BE2C (cell line): ENCODE data around the gene PTPRH.

Experiments used
- DNase-seq: peaks from one replicate; pipeline ENCODE4 v3.0.0-alpha.2; 2020
- H3K27me3 ChIP-seq: fragments of 250-450 bp; sonication (Bioruptor Pico); 2 replicates; pipeline ENCODE4 v1.5.1; 2020; ENCODE audit warnings: mild to moderate bottlenecking
- H3K36me3 ChIP-seq: fragments of 250-450 bp; sonication (Bioruptor Pico); 2 replicates; pipeline ENCODE4 v1.5.1; 2020; ENCODE audit warnings: mild to moderate bottlenecking
- H3K4me1 ChIP-seq: fragments of 250-450 bp; sonication (Bioruptor Pico); 2 replicates; pipeline ENCODE4 v1.5.1; 2020
- H3K4me3 ChIP-seq: 2 replicates; pipeline ENCODE4 v1.5.1; 2011; ENCODE audit warnings: low read depth, low read length
- H3K9me3 ChIP-seq: fragments of 250-450 bp; sonication (Bioruptor Pico); 2 replicates; pipeline ENCODE4 v1.5.1; 2020
- TF ChIP-seq, protein P1 (sequence below): IDR thresholded peaks from 2 replicates; pipeline ENCODE4 v1.5.1; 2012; ENCODE audit warnings: mild to moderate bottlenecking, low read depth, low read length

The PTPRH gene

DNA sequence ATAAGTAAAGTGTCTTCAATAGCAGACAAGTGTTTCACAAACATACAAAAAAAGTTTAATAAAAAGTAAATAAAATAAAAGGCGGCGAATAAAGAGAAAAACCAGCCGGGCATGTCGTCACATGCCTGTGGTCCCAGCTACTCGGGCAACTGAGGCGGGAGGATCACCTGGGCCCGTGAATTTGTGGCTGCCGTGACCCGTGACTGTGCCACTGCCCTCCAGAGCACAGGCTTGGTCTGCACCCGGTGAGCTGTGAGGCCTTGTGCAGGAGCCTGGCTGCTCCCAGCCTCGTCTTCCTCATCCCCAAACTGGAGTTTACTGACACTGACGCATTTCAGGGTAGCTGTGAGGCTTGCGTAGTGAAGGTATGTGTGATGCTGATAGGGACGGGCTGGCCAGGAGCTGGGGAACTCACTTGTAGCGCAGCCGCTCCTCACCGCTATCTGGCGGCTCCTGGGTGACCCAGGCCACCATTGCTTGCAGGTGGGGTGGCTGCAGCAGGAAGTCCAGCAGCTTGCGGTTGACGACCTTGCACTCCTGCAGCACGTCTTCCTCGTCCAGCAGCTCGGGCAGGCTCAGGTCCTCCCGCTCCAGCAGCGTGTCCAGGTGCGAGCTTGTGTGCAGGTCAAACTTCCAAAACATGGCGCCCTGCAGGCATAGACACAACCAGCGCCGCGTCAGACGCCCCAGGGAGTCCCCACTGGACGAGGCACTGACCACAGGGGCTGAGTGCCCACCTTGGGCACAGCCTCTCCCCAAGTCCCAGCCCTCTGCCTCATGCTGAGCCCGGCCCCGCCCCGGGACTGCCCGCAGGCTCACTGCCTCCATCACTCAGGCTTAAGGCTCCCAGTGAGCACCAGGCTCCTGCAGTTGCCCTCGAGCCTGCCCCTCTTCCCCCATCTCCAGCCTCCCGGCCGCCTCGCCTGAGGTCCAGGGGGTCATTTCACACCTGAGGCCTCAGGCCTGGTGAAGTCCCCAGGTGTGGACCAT lies 37.5 kb upstream of the PTPRH start:
- DNase-seq: no peak
- Histone ChIP-seq H3K27me3 (no peaks in the 10 kb centered on the region), H3K4me3 (no peak overlapping the region), H3K36me3 (peaks cover 44% of the 10 kb centered on the region), H3K9me3 (no peaks in the 10 kb centered on the region), H3K4me1 (peaks cover 7% of the 10 kb centered on the region; the same call in 1 of the 2 replicates)
- TF ChIP-seq, protein P1, sequence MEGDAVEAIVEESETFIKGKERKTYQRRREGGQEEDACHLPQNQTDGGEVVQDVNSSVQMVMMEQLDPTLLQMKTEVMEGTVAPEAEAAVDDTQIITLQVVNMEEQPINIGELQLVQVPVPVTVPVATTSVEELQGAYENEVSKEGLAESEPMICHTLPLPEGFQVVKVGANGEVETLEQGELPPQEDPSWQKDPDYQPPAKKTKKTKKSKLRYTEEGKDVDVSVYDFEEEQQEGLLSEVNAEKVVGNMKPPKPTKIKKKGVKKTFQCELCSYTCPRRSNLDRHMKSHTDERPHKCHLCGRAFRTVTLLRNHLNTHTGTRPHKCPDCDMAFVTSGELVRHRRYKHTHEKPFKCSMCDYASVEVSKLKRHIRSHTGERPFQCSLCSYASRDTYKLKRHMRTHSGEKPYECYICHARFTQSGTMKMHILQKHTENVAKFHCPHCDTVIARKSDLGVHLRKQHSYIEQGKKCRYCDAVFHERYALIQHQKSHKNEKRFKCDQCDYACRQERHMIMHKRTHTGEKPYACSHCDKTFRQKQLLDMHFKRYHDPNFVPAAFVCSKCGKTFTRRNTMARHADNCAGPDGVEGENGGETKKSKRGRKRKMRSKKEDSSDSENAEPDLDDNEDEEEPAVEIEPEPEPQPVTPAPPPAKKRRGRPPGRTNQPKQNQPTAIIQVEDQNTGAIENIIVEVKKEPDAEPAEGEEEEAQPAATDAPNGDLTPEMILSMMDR: no peak

GRCh38 chr19:55245236-55245904 lies 36.1 kb upstream of the PTPRH start:
- peaks cover 55% of the 10 kb centered on the region for H3K36me3 ChIP-seq
- DNase-seq: no peak
- TF ChIP-seq, protein P1: no peak
- no peak overlapping the region for H3K4me3 ChIP-seq
- H3K4me1 ChIP-seq: peaks cover 7% of the 10 kb centered on the region; the same call in 1 of the 2 replicates
- no peaks in the 10 kb centered on the region for H3K27me3 ChIP-seq
- no peaks in the 10 kb centered on the region for H3K9me3 ChIP-seq

DNA sequence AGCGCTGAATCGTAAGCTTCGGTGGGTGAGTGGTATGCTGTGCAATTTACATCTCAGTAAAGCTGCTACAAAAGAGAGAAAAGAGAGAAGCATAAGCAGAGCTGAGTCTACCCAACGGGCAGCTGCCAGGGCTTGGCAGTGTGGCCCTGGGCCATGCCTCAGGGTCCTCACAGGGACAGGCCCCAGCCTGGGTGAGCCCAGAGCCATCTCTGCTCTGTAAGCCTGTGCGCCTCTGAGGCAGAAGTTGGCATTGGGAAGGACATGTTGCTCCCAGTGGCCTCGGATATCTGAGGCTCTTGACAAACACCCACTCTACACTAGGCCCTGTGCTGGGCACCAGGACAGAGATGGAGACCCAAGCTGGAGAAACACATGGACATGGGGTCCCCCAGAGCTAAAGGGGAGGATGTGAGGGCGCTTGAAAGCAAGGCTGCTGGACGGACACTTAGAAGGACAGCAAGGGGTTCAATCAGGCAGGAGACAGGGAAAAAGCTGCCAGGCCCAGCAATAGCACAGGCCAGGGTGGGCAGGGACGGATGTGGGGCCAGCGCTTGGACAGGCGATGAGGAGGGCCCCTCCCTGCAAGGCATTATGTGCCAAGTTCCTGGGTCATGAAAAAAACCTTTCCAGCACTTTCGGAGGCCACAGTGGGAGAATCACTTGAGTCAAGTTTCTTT lies 34.8 kb upstream of the PTPRH start:
- Histone ChIP-seq H3K4me1 (peaks cover 7% of the 10 kb centered on the region; the same call in 1 of the 2 replicates), H3K27me3 (no peaks in the 10 kb centered on the region), H3K9me3 (no peaks in the 10 kb centered on the region), H3K4me3 (no peak overlapping the region), H3K36me3 (peaks cover 66% of the 10 kb centered on the region)
- DNase-seq: no peak
- TF ChIP-seq, protein P1: no peak

DNA sequence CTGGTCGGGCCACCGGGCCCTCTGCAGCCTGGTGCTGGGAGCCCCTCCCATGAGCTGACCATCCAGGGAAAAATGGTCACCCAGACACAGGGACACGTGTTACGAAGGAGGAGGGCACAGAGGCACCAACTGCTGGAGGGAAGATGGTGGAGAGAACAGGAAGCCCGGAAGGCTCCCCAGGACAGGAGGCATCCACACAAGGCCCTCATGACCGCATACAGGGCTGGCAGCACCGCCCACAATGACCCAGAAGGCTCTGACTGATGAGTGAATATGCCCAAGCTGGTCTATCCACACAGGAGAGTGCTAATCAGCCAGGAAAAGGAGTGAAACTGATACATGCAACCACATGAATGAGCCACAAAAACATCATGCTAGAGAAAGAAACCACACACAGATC lies 33.2 kb upstream of the PTPRH start:
- no peak for DNase-seq
- TF ChIP-seq, protein P1: no peak
- Histone ChIP-seq H3K9me3 (no peaks in the 10 kb centered on the region), H3K4me1 (no peaks in the 10 kb centered on the region; the same call in 1 of the 2 replicates), H3K4me3 (no peak overlapping the region), H3K27me3 (no peaks in the 10 kb centered on the region), H3K36me3 (peaks cover 79% of the 10 kb centered on the region)

GRCh38 chr19:55241935-55242464 lies 32.7 kb upstream of the PTPRH start:
- Histone ChIP-seq H3K36me3 (peaks cover 84% of the 10 kb centered on the region), H3K4me3 (no peak overlapping the region), H3K9me3 (no peaks in the 10 kb centered on the region), H3K27me3 (no peaks in the 10 kb centered on the region), H3K4me1 (no peaks in the 10 kb centered on the region; the same call in 1 of the 2 replicates)
- TF ChIP-seq, protein P1: no peak
- no peak for DNase-seq
